Skin epidermis (tissue), 12 donors: ENCODE measurements around the gene CNR2.
"Not testable (repeated sequence)": the region's sequence is repeated elsewhere in the genome, so short reads cannot be mapped to it uniquely, and the experiment has no call there.

ENCODE experiments used
- H3K27ac ChIP-seq, 21 experiments: fragments of 200-600 bp; sonication (generic) in 11 of 21; one replicate each; pipeline ENCODE4 v1.5.0; 2020; ENCODE audit warnings: mild to moderate bottlenecking in 3 of 21, inconsistent platforms in 2 of 21, moderate library complexity in 2 of 21
- H3K4me3 ChIP-seq, 7 experiments: fragments of 200-600 bp; sonication (generic) in 2 of 7; one replicate each; pipeline ENCODE4 v1.5.0; 2020; ENCODE audit warnings: inconsistent platforms in 2 of 7, mild to moderate bottlenecking in 2 of 7, moderate library complexity in 1 of 7

CNR2 gene

DNA sequence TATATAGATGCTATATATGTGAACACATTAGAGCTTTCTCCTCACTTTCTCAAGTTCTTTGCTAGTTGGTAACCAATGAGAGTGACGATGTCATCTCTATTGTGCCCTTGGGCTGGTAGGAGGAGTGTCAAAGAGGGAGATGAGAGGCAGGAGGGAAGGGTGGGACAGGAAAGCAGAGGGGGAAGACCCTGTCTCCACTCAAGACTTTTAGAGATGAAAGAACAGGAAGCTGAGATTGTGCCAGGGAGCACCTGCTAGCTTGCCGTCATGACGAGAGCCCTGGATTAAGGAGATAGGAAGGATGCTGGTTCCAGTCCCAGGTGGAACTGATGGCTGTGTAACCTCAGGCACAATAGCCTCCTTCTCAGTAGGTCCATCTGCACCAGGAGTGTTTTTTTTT, 16.7 kb downstream of the CNR2 start:
- H3K27ac ChIP-seq, result peak overlapping the region in 1 of 21 experiments; percentile 46
- H3K4me3 ChIP-seq, result no peak overlapping the region

DNA sequence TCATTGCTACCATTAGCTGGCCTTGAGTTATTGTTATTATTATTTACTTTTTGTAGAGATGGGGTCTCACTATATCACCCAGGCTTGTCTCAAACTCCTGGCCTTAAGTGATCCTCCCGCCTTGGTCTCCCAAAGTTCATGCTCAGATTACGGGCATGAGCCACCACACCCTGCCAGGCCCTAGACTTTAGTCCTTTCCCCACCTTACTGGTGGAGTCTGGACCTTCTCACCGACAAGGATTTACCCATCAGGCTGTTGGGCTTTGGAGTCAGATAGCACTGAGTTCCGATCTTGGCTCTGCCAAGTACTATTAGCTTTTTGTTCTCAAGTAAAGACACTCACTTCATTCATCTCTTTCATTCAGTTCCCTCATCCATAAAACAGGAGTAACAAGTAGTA, 17.2 kb downstream of the CNR2 start:
- no peak overlapping the region for H3K4me3 ChIP-seq
- peak overlapping the region in 1 of 21 experiments; percentile 23 for H3K27ac ChIP-seq

DNA sequence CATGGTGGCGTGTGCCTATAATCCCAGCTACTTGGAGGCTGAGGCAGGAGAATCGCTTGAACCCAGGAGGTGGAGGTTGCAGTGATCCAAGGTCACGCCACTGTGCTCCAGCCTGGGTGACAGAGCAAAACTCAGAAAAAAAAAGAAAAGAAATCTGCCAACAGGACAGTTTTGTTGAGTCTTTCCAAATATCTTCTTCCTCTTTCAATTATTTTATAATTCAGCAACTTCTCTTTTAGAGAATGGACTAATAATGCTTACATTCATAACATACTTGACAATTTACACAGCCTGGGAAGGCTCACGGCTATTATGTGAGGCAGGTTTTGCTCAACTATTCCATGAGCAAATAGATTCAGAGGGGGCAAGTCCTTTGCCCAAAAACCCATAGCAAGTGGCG, 18.1 kb downstream of the CNR2 start:
- H3K27ac ChIP-seq, result peak overlapping the region in 1 of 21 experiments; percentile 49
- H3K4me3 ChIP-seq, result no peak overlapping the region

DNA sequence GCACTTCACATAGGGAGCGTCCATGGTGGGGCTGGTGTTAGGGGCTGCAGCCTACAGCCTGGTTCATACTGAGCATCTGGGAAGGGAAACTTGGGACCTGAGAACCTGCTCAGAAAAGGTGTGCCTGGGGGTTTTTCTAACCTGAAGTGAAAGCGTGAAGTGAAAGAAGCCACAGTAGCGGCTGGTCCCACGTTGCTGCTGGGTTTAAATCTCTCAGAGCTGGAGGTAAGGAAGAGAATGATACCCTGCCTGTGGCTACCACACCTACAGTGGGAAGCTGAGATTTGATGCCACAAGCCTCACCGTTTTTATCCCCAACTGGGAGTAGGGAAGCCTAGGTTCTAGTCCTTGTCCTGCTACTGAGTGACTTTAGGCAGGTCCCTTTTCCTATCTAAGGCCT, 24.1 kb downstream of the CNR2 start:
- no peak overlapping the region for H3K27ac ChIP-seq

DNA sequence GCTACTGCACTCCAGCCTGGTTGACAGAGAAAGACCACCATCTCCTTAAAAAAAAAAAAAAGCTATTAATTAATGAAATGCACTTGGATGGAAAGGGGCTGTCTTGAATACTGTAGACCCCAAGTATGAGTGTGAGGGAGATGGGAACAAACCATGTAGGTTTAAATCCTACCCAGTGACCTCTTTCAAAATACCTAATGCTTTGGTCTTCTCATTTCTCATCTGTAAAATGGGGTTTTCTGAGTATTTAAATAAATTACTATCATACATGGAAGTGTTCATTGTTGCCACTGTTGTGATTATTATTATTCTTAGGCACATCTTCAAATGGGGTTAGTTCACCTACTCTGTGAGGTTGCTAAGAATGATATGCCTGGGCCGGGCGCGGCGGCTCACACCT, 27.9 kb downstream of the CNR2 start:
- no peak overlapping the region for H3K4me3 ChIP-seq
- H3K27ac ChIP-seq, result no peak overlapping the region

More for the DNA sequence above, 24.1 kb downstream of the CNR2 start:
- no peak overlapping the region for H3K4me3 ChIP-seq

DNA sequence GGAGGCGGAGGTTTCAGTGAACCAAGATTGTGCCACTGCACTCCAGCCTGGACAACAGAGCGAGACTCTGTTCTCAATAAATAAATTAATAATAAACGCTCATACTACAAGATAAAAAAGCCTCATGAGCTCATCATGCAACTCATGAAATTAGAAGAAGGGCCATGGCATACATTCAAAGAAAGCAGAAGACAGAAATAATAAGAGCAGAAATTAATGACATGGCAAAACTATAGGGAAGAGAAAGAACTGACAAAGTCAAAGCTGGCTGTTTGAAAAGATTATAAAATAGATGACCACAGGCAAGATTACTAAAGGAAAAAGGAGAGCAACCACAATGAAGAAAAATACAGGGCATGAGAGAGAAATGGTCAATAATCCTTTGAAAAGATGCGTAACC, 30.4 kb downstream of the CNR2 start:
- no peak overlapping the region for H3K27ac ChIP-seq
- no peak overlapping the region for H3K4me3 ChIP-seq

DNA sequence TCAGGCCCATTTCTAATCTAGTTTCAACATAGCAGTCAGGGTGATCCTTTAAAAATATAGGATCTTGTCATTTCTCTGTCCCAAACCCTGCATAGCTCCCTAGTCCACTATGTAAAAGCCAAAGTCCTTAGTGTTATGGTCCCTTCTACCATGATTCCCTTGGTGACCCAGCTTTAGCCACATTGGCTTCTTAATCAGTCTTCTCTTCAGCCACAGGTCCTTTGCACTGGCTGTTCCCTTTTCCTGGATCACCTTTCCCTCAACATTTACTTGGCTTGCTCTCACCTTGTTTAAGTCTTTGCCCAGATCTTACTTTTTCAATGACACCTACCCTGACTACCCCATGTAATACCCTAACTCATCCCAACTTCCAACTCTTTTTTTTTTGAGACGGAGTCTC, 33.4 kb downstream of the CNR2 start:
- H3K27ac ChIP-seq, result no peak overlapping the region
- no peak overlapping the region for H3K4me3 ChIP-seq

DNA sequence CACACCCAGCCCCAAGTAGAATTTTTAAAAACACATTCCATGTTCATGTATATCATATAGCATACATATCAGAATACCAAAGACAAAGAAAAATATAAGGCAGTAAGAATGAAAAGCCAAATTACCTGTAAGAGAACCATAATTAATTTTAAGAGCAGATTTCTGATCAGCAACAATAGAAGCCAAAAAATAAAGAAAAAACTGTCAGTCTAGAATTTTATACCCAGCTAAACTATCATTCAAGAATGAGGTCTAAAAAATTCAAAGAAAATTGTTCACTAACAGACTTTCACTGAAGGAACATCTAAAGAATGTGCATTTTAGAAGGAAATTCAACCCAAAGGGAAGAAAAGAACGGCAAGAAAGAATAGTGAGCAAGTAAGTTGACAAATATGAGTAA, 34.5 kb downstream of the CNR2 start:
- Histone ChIP-seq H3K4me3 (no peak overlapping the region), H3K27ac (no peak overlapping the region)

DNA sequence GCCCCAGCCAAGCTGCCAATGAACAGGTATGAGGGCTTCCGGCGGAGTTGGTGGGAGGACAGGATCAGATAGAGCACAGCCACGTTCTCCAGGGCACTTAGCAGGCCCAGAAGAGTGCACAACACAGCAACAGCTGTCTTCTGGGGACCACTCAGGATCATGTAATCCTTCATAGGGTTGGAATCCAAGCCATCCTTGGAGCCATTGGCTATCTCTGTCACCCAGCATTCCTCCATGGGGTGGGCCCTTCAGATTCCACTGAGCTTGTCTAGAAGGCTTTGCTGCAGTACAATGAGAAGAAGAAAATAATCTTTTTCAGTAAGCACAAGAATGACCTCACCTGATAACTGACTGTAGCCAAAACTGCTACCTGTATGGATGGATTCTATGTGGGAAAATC, 37.8 kb downstream of the CNR2 start:
- no peak overlapping the region for H3K27ac ChIP-seq
- no peak overlapping the region for H3K4me3 ChIP-seq

DNA sequence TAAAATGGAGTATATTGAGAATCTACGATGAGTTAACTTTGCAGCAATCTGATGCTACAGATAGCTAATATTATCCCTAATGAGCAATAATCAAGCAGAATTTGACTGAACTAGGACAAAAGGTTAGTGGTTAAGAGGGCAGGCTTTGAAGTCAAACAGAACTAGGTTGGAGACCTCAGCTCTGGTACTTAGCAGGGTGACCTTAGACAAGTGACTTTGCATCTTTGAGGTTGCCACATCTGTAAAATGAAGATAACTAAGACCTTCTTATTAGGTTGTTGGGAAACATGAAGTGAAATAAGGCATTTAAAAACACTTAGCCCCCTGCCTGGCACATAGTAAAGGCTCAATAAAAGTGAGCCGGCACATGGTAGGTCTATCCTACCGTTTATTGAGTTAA, 40.7 kb downstream of the CNR2 start:
- Histone ChIP-seq H3K4me3 (no peak overlapping the region), H3K27ac (no peak overlapping the region)

DNA sequence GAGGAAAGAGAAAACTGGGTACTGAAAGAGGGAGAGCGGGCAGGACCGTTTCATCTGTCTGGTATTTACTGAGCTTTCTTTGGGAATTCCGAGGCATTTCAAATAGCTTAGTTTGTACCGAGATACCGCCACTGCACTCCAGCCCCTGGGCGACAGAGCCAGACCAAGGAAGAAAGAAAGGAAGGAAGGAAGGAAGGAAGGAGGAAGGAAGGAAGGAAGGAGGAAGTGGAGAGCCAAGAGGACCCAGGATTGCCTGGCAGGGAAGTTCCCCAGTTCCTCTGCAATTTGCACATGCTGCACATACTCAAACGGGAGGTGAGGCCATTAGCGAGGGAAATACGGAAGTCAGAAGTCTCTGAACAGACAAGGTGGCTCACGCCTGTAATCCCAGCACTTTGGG, 44.1 kb downstream of the CNR2 start:
- Histone ChIP-seq H3K4me3 (peak overlapping the region in 6 of 7 experiments; percentile 60 to 93 (median 72)), H3K27ac (peak overlapping the region in 6 of 21 experiments; percentile 17 to 65 (median 50))

DNA sequence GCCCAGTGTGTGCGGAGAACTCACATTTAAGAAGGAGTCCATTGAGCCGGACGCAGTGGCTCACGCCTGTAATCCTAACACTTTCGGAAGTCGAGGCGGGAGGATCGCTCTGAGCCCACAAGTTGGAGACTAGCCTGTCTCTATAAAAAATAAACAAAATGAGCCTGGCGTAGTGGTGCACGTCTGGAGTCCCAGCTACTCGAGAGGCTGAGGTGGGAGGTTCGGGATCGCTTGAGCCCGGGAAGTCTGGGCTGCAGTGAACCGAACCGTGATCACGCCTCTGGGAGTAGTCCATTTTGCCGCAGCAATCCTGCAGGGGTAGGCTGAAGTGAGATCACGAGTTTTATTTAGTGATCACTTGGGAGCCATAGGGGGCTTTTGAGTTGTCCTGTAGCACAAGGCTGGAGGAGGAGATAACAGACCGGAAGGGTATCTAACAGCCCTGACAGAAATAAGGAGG, 44.6 kb downstream of the CNR2 start:
- Histone ChIP-seq H3K27ac (peak overlapping the region in 15 of 21 experiments; percentile 2 to 81 (median 56)), H3K4me3 (peak overlapping the region; percentile 60 to 93 (median 69))

DNA sequence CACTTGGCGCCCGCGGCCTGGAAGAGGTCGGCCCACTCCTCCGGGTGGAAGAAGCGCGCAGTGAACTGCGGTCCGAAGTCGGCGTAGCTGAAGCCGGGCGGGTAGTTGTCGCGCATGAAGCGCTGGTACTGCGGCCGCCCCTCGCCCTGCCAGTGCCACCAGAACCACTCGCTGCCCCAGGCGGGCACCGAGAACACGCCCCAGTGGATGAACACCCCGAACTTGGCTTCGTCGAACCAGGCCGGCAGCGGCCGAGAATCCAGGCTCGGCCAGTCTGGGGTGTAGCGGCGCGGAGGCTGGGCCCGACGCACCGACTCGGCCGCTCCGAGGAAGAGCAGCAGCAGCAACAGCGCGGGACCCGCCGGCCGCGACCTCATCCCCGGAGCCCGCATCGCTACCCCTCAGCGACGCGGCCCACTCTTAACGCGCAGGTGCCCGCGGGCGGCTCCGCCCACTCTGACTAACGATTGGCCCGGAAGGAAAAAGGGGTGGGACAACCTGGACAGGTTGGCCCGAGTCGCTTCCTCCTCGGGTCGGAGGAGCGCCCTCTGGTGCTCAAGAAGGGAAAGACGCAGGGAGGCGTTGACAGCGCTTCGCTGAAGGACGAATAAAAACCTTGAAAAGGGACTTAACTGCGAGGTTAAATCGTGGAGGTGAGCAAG, 45.1 kb downstream of the CNR2 start, which contains the start of gene FUCA1:
TSS of gene FUCA1 (minus strand) at position 396 of the 662 bp plus-strand sequence. CDS start at position 392, 4 bp downstream.
- peak within 1 kb of the TSS in 19 of 21 experiments; percentile 2 to 82 (median 60) for H3K27ac ChIP-seq

DNA sequence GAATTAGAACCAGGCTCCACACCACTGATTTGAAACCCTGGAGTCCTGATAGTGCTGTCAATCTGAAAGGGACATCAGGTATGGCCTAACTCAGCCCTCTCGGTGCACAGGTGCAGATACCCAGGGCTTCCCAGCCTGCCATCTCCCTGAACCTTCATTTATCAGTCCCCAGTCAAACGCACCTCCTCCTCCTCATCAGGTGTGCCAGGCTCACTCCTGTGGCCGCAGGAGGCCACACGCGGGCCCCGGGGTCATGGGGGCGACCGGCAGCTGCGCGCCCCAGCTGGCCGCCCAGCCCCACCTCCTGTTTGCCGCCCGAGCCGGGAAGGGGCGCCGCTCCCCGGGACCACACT, 45.6 kb downstream of the CNR2 start:
- Histone ChIP-seq H3K27ac (peak overlapping the region in 17 of 21 experiments; percentile 3 to 82 (median 60)), H3K4me3 (peak overlapping the region; percentile 60 to 93 (median 69))

More for the DNA sequence above, 45.1 kb downstream of the CNR2 start, which contains the start of gene FUCA1:
- peak within 1 kb of the TSS; percentile 60 to 93 (median 69) for H3K4me3 ChIP-seq

DNA sequence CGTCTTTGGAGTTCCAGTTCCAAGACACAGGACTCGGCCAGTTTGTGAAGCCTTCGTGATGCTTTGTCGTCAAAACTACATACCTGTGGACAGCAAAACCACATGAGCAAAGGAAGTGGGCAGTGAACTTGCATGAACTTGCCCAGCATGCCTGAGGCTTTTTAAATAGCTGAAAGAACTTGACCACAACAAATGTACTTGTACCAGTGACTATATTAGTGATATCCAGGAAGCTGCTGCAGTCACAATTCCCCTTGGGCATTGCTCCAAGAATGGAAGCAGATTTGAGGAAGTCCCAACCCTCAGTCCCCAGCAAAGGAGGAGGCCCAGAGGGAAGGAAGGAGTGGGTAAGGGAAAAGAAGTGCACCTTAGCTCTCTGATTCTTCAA, 47.6 kb downstream of the CNR2 start:
- Histone ChIP-seq H3K27ac (no peak overlapping the region), H3K4me3 (no peak overlapping the region)

DNA sequence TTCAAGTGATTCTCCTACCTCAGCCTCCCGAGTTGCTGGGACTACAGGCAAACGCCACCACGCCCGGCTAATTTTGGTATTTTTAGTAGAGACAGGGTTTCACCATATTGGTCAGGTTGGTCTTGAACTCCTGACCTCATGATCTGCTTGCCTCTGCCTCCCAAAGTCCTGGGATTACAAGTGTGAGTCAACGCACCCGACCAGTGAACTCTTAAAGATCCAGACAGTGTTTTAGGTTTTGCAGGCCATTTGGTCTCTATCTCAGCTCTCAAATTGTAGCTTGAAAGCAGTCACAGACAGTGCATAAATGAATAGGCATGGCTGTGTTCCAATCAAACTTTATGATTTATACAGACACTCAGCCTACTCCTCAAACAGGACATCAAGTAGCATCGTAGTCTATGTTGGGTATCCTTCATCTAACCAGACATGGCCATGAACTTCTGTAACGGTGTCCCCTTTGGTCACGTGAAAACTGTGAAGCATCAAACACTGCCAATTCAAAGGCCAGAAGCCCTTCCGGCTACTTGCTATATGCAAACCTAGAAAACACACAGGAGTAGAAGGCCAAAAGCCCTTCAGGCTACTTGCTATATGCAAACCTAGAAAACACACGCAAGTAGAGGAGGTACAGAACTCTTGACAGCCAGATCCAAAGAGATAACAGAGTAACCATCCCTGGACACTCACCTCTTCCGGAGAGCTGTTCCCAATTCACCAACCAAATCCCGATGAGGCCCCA, 48.2 kb downstream of the CNR2 start:
- Histone ChIP-seq H3K27ac (no peak overlapping the region), H3K4me3 (no peak overlapping the region)

DNA sequence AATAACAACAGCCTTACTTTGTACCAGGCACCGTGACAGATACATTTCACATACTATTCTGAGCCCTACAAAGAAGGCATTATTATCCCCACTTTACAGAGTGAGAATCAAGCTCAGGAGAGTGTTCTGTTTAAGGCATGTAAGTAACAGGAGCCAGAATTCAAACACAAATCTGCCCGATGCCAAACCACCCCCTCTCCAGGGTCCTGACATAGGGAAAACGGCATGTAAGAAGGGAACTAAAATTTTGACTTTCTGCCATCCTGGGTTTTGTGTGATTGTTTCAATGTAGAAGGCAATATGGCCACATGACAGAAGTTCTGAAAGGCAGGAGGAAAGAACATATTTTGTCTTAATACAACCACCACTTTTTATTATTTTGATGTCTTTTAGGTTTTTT, 50.5 kb downstream of the CNR2 start:
- Histone ChIP-seq H3K4me3 (no peak overlapping the region), H3K27ac (no peak overlapping the region)

DNA sequence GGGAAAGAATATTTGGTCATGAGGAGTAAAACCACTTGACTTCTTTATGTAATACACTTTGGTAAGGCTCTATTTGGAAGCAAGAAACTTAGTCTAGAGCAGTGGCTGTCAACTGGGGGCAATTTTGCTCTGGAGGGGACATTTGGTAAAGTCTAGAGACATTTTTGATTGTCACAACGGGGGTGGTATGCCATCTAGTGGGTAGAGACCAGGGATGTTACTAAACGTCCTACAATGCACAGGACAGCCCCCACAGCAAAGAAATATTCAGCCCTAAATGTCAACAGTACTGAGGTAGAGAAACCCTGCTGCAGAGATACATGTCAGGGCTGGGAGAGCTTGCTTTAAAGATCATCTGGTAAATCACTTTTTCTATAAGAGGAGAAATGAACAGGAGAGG, 58.6 kb downstream of the CNR2 start:
- Histone ChIP-seq H3K27ac (no peak overlapping the region), H3K4me3 (no peak overlapping the region)

DNA sequence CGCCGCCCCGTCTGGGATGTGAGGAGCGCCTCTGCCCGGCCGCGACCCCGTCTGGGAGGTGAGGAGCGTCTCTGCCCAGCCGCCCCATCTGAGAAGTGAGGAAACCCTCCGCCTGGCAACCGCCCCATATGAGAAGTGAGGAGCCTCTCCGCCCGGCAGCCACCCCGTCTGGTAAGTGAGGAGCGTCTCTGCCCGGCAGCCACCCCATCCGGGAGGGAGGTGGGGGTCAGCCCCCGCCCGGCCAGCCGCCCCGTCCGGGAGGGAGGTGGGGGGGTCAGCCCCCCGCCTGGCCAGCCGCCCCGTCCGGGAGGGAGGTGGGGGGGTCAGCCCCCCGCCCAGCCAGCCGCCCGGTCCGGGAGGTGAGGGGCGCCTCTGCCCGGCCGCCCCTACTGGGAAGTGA, 60.0 kb downstream of the CNR2 start:
- H3K4me3 ChIP-seq, result not testable (repeated sequence)

DNA sequence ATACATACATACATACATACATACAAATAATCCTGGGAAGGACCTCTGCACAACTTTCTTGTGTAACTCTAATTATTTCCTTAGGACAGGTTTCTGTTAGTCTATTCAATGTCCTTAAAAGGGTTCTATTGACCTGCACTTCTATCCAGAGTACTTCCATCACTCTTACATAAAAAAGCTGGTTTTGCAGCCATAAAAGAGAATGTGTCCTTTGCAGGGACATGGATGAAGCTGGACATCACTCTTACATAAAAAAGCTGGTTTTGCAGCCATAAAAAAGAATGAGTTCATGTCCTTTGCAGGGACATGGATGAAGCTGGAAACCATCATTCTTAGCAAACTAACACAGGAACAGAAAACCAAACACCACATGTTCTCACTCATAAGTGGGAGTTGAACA, 61.8 kb downstream of the CNR2 start:
- not testable (repeated sequence) for H3K27ac ChIP-seq, H3K4me3 ChIP-seq

More for the DNA sequence above, 60.0 kb downstream of the CNR2 start:
- not testable (repeated sequence) for H3K27ac ChIP-seq
